Neural cell (in vitro differentiated cells): Measurements from ENCODE around the gene NCEH1. TPM values are rescaled to one million over a fixed set of nuclear protein-coding genes. Genes with fewer than 3 reads are reported as not detected.

Experiments
- H2AFZ ChIP-seq: fragments of 200-600, 300-800 bp; sonication (generic), shearing (Covaris generic); 2 replicates; pipeline ENCODE4 v1.6.0; 2014; ENCODE audit warnings: low read depth, mild to moderate bottlenecking, antibody characterized with exemption, low read length, moderate library complexity
- H3F3A ChIP-seq: fragments of 200-600 bp; shearing (Covaris generic); 2 replicates; pipeline ENCODE4 v1.6.1; 2016; ENCODE audit warnings: mild to moderate bottlenecking, moderate library complexity, mixed read lengths, antibody characterized with exemption, low read length; ENCODE audit not compliant: insufficient read depth, poor library complexity, severe bottlenecking
- H3K27ac ChIP-seq: fragments of 200-600, 300-800 bp; sonication (generic), shearing (Covaris generic); 2 replicates; pipeline ENCODE4 v1.5.1; 2014; ENCODE audit warnings: mild to moderate bottlenecking, low read length, moderate library complexity
- H3K27me3 ChIP-seq: fragments of 300-800, 200-600 bp; sonication (generic), shearing (Covaris generic); 2 replicates; pipeline ENCODE4 v1.6.0; 2014; ENCODE audit warnings: mild to moderate bottlenecking, low read depth, low read length, moderate library complexity; ENCODE audit not compliant: insufficient read depth
- H3K36me3 ChIP-seq: fragments of 300-800, 200-600 bp; sonication (generic), shearing (Covaris generic); 2 replicates; pipeline ENCODE4 v1.5.1; 2014; ENCODE audit warnings: mild to moderate bottlenecking, antibody characterized with exemption, low read length, moderate library complexity; ENCODE audit not compliant: insufficient read depth
- H3K4me2 ChIP-seq: fragments of 300-800, 200-600 bp; sonication (generic), shearing (Covaris generic); 2 replicates; pipeline ENCODE4 v1.6.0; 2014; ENCODE audit warnings: mild to moderate bottlenecking, low read length
- H3K4me3 ChIP-seq: fragments of 300-800, 200-600 bp; sonication (generic), shearing (Covaris generic); 2 replicates; pipeline ENCODE4 v1.5.1; 2014; ENCODE audit warnings: mild to moderate bottlenecking, low read length, moderate library complexity
- H3K79me2 ChIP-seq: fragments of 200-600 bp; shearing (Covaris generic); replicated peaks from 2 replicates; pipeline ENCODE4 v1.6.0; 2014; ENCODE audit warnings: mild to moderate bottlenecking, low read length, moderate library complexity; ENCODE audit not compliant: insufficient read depth
- H3K9ac ChIP-seq: fragments of 300-800, 200-600 bp; sonication (generic), shearing (Covaris generic); 2 replicates; pipeline ENCODE4 v1.6.1; 2016; ENCODE audit warnings: mild to moderate bottlenecking, low read length, mixed read lengths
- H3K9me2 ChIP-seq: fragments of 200-600 bp; shearing (Covaris generic); 2 replicates; pipeline ENCODE4 v1.6.1; 2016; ENCODE audit warnings: mild to moderate bottlenecking, low read length, mixed read lengths; ENCODE audit not compliant: insufficient read depth
- H3K9me3 ChIP-seq: fragments of 200-600, 300-800 bp; sonication (generic), shearing (Covaris generic); 2 replicates; pipeline ENCODE4 v1.6.1; 2016; ENCODE audit warnings: mild to moderate bottlenecking, mixed run types, low read length, moderate library complexity, mixed read lengths
- H4K20me1 ChIP-seq: fragments of 200-600 bp; shearing (Covaris generic); 2 replicates; pipeline ENCODE4 v1.6.1; 2016; ENCODE audit warnings: mild to moderate bottlenecking, mixed run types; ENCODE audit not compliant: insufficient read depth
- EP300 ChIP-seq: fragments of 450-650 bp; conservative IDR thresholded peaks from 2 replicates; pipeline ENCODE4 v1.6.1; 2014; ENCODE audit warnings: antibody characterized with exemption, mild to moderate bottlenecking, moderate library complexity; ENCODE audit not compliant: poor library complexity, severe bottlenecking
- EZH2 ChIP-seq: fragments of 200-600, 300-800 bp; shearing (Covaris generic), sonication (generic); IDR thresholded peaks from 2 replicates; pipeline ENCODE4 v1.6.1; 2014; ENCODE audit warnings: antibody characterized with exemption, low read length, borderline replicate concordance, mild to moderate bottlenecking; ENCODE audit not compliant: insufficient read depth, poor library complexity, severe bottlenecking
- MXI1 ChIP-seq: fragments of 450-650 bp; conservative IDR thresholded peaks from 2 replicates; pipeline ENCODE4 v1.6.1; 2014; ENCODE audit warnings: antibody characterized with exemption, mild to moderate bottlenecking; ENCODE audit not compliant: poor library complexity, severe bottlenecking
- POLR2AphosphoS5 ChIP-seq: IDR thresholded peaks from 2 replicates; pipeline ENCODE4 v1.6.1; 2012
- SMC3 ChIP-seq: fragments of 450-650 bp; conservative IDR thresholded peaks from 2 replicates; pipeline ENCODE4 v1.6.1; 2014; ENCODE audit warnings: antibody characterized with exemption, mild to moderate bottlenecking, moderate library complexity; ENCODE audit not compliant: poor library complexity
- TAF1 ChIP-seq: IDR thresholded peaks from 2 replicates; pipeline ENCODE4 v1.6.1; 2012; ENCODE audit warnings: low read depth
- polyA plus RNA-seq: library from polyadenylated mRNA; depleted of rRNA; stranded (reverse); fragments of >200 nt; gene quantifications from 2 replicates; pipeline ENCODE4 v1.2.3, GENCODE V29; 2014
- TF ChIP-seq, protein P1 (sequence below): fragments of 450-650 bp; IDR thresholded peaks from 2 replicates; pipeline ENCODE4 v1.5.1; 2014; ENCODE audit warnings: antibody characterized with exemption, mild to moderate bottlenecking, moderate library complexity; ENCODE audit not compliant: poor library complexity, severe bottlenecking
- TF ChIP-seq, protein P2 (sequence below): IDR thresholded peaks from 2 replicates; pipeline ENCODE4 v1.6.1; 2012; ENCODE audit warnings: borderline replicate concordance

The NCEH1 gene
- polyA plus RNA-seq, 1 donor from 2014 or later: 2.1 TPM

DNA sequence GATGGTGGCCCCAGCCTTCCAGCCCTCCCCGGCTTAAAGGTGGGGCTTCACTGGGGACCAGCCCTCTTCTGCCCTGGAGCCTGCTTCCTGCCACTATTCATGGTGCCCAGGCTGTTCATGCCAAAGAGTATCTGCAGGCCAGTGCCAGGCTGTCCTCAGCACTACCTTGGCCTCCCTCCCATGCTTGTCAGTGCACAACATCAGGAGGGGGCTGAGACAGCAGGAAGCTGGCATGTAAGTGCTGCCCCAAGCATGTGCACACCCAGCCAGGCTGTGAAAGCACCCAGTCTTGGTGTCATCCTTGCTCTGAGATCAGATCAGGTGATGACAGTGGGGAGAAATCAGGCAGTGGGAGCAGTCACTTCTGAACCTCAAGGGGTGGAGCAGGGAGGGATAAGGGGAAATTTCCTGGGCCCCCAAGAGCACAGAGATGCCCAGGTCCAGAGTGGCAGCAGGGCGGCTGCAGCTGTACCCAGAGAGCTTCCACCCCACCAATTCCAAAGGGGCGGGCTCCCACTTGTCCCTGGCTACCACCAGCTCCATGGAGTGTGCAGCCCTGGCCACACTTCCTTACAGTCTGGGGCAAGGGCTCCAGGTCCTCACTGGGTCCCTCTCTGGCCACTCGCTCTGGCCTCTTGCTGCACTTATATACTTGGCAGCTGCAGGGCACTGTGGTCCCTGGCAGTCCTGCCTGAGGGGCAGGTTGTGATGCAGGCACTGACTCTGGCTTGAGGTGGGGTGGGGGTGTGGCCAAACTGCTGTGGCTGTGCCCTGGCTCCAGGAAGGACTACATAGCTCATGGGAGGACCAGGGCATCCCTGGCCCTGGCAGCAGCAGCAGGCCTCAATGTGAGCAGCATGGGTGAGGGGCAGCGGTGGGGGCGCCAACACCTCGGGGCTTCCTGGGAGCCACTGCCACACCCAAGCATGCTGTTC, 96.3 kb downstream of the NCEH1 start:
- H4K20me1 ChIP-seq: no peaks in the 10 kb centered on the region
- TF ChIP-seq, protein P1, sequence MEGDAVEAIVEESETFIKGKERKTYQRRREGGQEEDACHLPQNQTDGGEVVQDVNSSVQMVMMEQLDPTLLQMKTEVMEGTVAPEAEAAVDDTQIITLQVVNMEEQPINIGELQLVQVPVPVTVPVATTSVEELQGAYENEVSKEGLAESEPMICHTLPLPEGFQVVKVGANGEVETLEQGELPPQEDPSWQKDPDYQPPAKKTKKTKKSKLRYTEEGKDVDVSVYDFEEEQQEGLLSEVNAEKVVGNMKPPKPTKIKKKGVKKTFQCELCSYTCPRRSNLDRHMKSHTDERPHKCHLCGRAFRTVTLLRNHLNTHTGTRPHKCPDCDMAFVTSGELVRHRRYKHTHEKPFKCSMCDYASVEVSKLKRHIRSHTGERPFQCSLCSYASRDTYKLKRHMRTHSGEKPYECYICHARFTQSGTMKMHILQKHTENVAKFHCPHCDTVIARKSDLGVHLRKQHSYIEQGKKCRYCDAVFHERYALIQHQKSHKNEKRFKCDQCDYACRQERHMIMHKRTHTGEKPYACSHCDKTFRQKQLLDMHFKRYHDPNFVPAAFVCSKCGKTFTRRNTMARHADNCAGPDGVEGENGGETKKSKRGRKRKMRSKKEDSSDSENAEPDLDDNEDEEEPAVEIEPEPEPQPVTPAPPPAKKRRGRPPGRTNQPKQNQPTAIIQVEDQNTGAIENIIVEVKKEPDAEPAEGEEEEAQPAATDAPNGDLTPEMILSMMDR: no peak
- no peak for TF ChIP-seq SMC3
- no peak for TF ChIP-seq POLR2AphosphoS5
- no peak for TF ChIP-seq EP300
- no peak for TF ChIP-seq MXI1
- no peak for TF ChIP-seq TAF1
- no peak for TF ChIP-seq EZH2
- H3K36me3 ChIP-seq: no peaks in the 10 kb centered on the region
- H3K9ac ChIP-seq: no peak overlapping the region
- H3K27ac ChIP-seq: no peak overlapping the region
- H3K27me3 ChIP-seq: no peaks in the 10 kb centered on the region
- no peaks in the 10 kb centered on the region for H3K79me2 ChIP-seq
- no peak overlapping the region for H2AFZ ChIP-seq
- H3K4me3 ChIP-seq: no peak overlapping the region
- no peaks in the 10 kb centered on the region for H3K9me2 ChIP-seq
- H3F3A ChIP-seq: no peaks in the 10 kb centered on the region
- H3K4me2 ChIP-seq: no peak overlapping the region
- H3K9me3 ChIP-seq: no peaks in the 10 kb centered on the region

DNA sequence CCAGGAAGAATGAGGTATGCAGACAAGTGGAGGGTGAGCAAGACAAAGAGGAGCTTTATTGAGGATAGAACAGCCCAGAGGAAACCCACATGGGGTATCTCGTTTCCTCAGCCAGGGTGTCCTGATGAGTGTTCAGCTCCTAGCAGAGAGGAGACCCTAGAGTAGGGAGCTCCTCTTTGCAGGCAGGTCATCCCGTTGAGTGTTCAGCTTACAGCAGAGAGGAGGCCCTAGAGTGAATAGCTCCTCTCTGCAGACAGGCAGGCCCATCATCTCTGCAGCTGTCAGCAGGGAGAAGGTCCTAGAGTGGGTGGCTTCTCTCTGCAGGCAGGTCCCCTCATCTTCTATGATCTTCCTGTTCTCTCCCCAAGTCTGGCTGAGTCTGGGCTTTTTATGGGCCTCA, 97.0 kb downstream of the NCEH1 start:
- H3K4me2 ChIP-seq: no peak overlapping the region
- no peak overlapping the region for H2AFZ ChIP-seq
- no peaks in the 10 kb centered on the region for H3K9me3 ChIP-seq
- no peak overlapping the region for H3K9ac ChIP-seq
- H3K27me3 ChIP-seq: no peaks in the 10 kb centered on the region
- no peaks in the 10 kb centered on the region for H4K20me1 ChIP-seq
- no peak overlapping the region for H3K4me3 ChIP-seq
- no peaks in the 10 kb centered on the region for H3K79me2 ChIP-seq
- H3K36me3 ChIP-seq: no peaks in the 10 kb centered on the region
- no peaks in the 10 kb centered on the region for H3K9me2 ChIP-seq
- H3F3A ChIP-seq: no peaks in the 10 kb centered on the region
- no peak for TF ChIP-seq EZH2
- no peak for TF ChIP-seq SMC3
- TF ChIP-seq, protein P2, sequence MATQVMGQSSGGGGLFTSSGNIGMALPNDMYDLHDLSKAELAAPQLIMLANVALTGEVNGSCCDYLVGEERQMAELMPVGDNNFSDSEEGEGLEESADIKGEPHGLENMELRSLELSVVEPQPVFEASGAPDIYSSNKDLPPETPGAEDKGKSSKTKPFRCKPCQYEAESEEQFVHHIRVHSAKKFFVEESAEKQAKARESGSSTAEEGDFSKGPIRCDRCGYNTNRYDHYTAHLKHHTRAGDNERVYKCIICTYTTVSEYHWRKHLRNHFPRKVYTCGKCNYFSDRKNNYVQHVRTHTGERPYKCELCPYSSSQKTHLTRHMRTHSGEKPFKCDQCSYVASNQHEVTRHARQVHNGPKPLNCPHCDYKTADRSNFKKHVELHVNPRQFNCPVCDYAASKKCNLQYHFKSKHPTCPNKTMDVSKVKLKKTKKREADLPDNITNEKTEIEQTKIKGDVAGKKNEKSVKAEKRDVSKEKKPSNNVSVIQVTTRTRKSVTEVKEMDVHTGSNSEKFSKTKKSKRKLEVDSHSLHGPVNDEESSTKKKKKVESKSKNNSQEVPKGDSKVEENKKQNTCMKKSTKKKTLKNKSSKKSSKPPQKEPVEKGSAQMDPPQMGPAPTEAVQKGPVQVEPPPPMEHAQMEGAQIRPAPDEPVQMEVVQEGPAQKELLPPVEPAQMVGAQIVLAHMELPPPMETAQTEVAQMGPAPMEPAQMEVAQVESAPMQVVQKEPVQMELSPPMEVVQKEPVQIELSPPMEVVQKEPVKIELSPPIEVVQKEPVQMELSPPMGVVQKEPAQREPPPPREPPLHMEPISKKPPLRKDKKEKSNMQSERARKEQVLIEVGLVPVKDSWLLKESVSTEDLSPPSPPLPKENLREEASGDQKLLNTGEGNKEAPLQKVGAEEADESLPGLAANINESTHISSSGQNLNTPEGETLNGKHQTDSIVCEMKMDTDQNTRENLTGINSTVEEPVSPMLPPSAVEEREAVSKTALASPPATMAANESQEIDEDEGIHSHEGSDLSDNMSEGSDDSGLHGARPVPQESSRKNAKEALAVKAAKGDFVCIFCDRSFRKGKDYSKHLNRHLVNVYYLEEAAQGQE: no peak
- no peak overlapping the region for H3K27ac ChIP-seq
